Spleen (tissue), 7 donors: ENCODE measurements around the gene CCDC17.

Experiments
- CTCF ChIP-seq, 11 experiments: fragments of 200-600 bp in 7 of 11; fragments of 450-650 bp in 4 of 11; sonication (generic) in 4 of 11; IDR thresholded peaks in 8 of 11; conservative IDR thresholded peaks in 3 of 11; 1 replicate in 7 of 11; 2 replicates in 4 of 11; pipeline versions ENCODE4 v1.4.0 to v1.8.0; 2016 to 2021; ENCODE audit warnings: antibody characterized with exemption in 11 of 11, inconsistent platforms in 4 of 11, mild to moderate bottlenecking in 1 of 11
- POLR2A ChIP-seq, 3 donors: fragments of 450-650 bp; IDR thresholded peaks; one replicate each; pipeline ENCODE4 v1.5.1; 2017; ENCODE audit warnings: antibody characterized with exemption in 3 of 3, mild to moderate bottlenecking in 1 of 3
- POLR2AphosphoS5 ChIP-seq, 3 donors: sonication (generic); formaldehyde crosslinking; IDR thresholded peaks; one replicate each; pipeline ENCODE4 v1.5.1; 2017; ENCODE audit warnings: antibody characterized with exemption in 3 of 3
- donor health status: DM: no; HTN: no; CAD: no; lungs with moderate emphysema.
- donor health status: DM: no; HTN: no; CAD: no.
- donor health status: DM: no; HTN: no; CAD: no.

- TF ChIP-seq CTCF (IDR thresholded peaks at IDR 0.05 in 8 of 11, conservative IDR thresholded peaks at IDR 0.05 in 3 of 11) (no peak), POLR2A (IDR thresholded peaks at IDR 0.05) (no peak), POLR2AphosphoS5 (IDR thresholded peaks at IDR 0.05) (no peak)
Measured at GRCh38 chr1:45573231-45573804, 50.5 kb downstream of the CCDC17 start.
